HFF-Myc (cell line): Measurements from ENCODE around the gene MAGEF1.
A peak's percentile ranks its signal among the peaks of the same experiment; 100 is the strongest.

Source experiments
- DNase-seq: peaks from one replicate; pipeline ENCODE4 v3.0.0-alpha.2; 2011; ENCODE audit warnings: low read depth; ENCODE audit errors: extremely low read depth
- H3K4me3 ChIP-seq: replicated peaks from 2 replicates; pipeline ENCODE4 v1.5.1; 2011; ENCODE audit warnings: low read depth, mild to moderate bottlenecking, control low read depth, low read length
- CTCF ChIP-seq: IDR thresholded peaks from 2 replicates; pipeline ENCODE4 v1.5.1; 2012; ENCODE audit warnings: mild to moderate bottlenecking, low read depth, low read length, control low read depth; ENCODE audit errors: missing control alignments

The MAGEF1 gene

GRCh38 chr3:184728010-184728527 lies 16.2 kb upstream of the MAGEF1 start:
- no peak overlapping the region for H3K4me3 ChIP-seq
- no peak for TF ChIP-seq CTCF
- DNase-seq, result no peak

GRCh38 chr3:184727357-184728009 lies 15.6 kb upstream of the MAGEF1 start:
- peak; percentile 50 for DNase-seq

GRCh38 chr3:184726497-184726896 lies 14.6 kb upstream of the MAGEF1 start:
- H3K4me3 ChIP-seq, result no peak overlapping the region
- TF ChIP-seq CTCF, result no peak
- DNase-seq, result no peak

More at GRCh38 chr3:184727357-184728009, 15.6 kb upstream of the MAGEF1 start:
- H3K4me3 ChIP-seq, result no peak overlapping the region
- TF ChIP-seq CTCF, result peak; percentile 81

- no peak overlapping the region for H3K4me3 ChIP-seq
- no peak for DNase-seq
- no peak for TF ChIP-seq CTCF
Observed at GRCh38 chr3:184725176-184725719, 13.4 kb upstream of the MAGEF1 start.

- TF ChIP-seq CTCF, result no peak
- H3K4me3 ChIP-seq, result no peak overlapping the region
- DNase-seq, result no peak
Observed at GRCh38 chr3:184724699-184725098, 12.8 kb upstream of the MAGEF1 start.

GRCh38 chr3:184719709-184720108 lies 7.8 kb upstream of the MAGEF1 start:
- no peak for DNase-seq
- TF ChIP-seq CTCF, result no peak

More at GRCh38 chr3:184719709-184720108, 7.8 kb upstream of the MAGEF1 start:
- H3K4me3 ChIP-seq, result no peak overlapping the region
